Stomach (tissue), 4 donors: Measurements from ENCODE around the gene ME3.

Experiments
- EP300 ChIP-seq: sonication (generic); formaldehyde crosslinking; IDR thresholded peaks from one replicate; pipeline ENCODE4 v1.6.1; 2017; ENCODE audit warnings: antibody characterized with exemption
- POLR2A ChIP-seq, 4 donors: fragments of 450-650 bp; IDR thresholded peaks; one replicate each; pipeline ENCODE4 v1.6.1; 2016; ENCODE audit warnings: antibody characterized with exemption in 4 of 4, control low read depth in 2 of 4, mild to moderate bottlenecking in 1 of 4, moderate library complexity in 1 of 4
- POLR2AphosphoS5 ChIP-seq, 3 donors: sonication (generic); formaldehyde crosslinking; IDR thresholded peaks; one replicate each; pipeline ENCODE4 v1.6.1; 2016; ENCODE audit warnings: antibody characterized with exemption in 3 of 3
- TF ChIP-seq, protein P1 (sequence below), 7 experiments: fragments of 450-650 bp in 4 of 7; fragments of 200-600 bp in 3 of 7; sonication (generic) in 3 of 7; IDR thresholded peaks; one replicate each; pipeline ENCODE4 v1.5.1; 2016 to 2019; ENCODE audit warnings: antibody characterized with exemption in 7 of 7, control low read depth in 2 of 7, mild to moderate bottlenecking in 1 of 7

DNA sequence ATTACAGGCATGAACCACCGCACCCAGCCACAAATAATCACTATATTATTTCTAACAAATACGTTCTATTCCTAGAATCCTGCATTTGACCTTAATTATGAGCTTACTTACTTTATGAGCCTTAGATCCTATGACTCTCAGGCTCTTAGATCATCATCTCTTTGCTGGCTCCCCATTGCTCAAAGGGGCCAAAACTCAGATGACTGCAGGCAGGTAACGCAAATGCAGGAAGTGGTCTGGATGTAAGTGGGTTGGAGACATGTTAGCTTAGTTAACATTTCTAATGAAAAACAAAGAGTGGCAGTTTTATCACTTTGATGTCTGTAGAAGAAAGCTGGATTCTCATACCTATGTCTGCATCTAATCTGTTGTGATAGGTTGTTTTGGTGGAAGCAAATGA lies 274.3 kb downstream of the ME3 start:
- TF ChIP-seq POLR2AphosphoS5 (IDR thresholded peaks at IDR 0.05) (no peak), POLR2A (IDR thresholded peaks at IDR 0.05) (no peak), EP300 (no peak)
- TF ChIP-seq, protein P1, sequence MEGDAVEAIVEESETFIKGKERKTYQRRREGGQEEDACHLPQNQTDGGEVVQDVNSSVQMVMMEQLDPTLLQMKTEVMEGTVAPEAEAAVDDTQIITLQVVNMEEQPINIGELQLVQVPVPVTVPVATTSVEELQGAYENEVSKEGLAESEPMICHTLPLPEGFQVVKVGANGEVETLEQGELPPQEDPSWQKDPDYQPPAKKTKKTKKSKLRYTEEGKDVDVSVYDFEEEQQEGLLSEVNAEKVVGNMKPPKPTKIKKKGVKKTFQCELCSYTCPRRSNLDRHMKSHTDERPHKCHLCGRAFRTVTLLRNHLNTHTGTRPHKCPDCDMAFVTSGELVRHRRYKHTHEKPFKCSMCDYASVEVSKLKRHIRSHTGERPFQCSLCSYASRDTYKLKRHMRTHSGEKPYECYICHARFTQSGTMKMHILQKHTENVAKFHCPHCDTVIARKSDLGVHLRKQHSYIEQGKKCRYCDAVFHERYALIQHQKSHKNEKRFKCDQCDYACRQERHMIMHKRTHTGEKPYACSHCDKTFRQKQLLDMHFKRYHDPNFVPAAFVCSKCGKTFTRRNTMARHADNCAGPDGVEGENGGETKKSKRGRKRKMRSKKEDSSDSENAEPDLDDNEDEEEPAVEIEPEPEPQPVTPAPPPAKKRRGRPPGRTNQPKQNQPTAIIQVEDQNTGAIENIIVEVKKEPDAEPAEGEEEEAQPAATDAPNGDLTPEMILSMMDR (IDR thresholded peaks at IDR 0.05), result no peak
